GM19452 (cell line): Measurements from ENCODE around the gene PRKG1.

Experiments
- ATAC-seq: cut with Tn5 transposase; IDR thresholded peaks from one replicate; pipeline ENCODE4 v1.9.1; 2021; ENCODE audit not compliant: unreplicated experiment

PRKG1 gene

GRCh38 chr10:51950996-51951555 is 876.8 kb downstream of the PRKG1 start:
- no peak for ATAC-seq

- ATAC-seq = no peak
Observed at GRCh38 chr10:51951601-51952000, 877.3 kb downstream of the PRKG1 start.

- no peak for ATAC-seq
Observed at GRCh38 chr10:51952056-51952455, 877.8 kb downstream of the PRKG1 start.

- no peak for ATAC-seq
Observed at GRCh38 chr10:51955696-51956095, 881.4 kb downstream of the PRKG1 start.

- ATAC-seq = no peak
Observed at GRCh38 chr10:51956822-51957221, 882.5 kb downstream of the PRKG1 start.

- peak; percentile 53 for ATAC-seq
Observed at GRCh38 chr10:51960494-51960895, 886.2 kb downstream of the PRKG1 start.

- no peak for ATAC-seq
Observed at GRCh38 chr10:51961401-51961800, 887.1 kb downstream of the PRKG1 start.

GRCh38 chr10:51964630-51965029 is 890.3 kb downstream of the PRKG1 start:
- no peak for ATAC-seq

GRCh38 chr10:51965451-51965850 is 891.2 kb downstream of the PRKG1 start:
- no peak for ATAC-seq

- no peak for ATAC-seq
Observed at GRCh38 chr10:51972733-51973346, 898.6 kb downstream of the PRKG1 start.

GRCh38 chr10:51980752-51981151 is 906.5 kb downstream of the PRKG1 start:
- no peak for ATAC-seq

- ATAC-seq = no peak
Observed at GRCh38 chr10:51981731-51982130, 907.4 kb downstream of the PRKG1 start.

GRCh38 chr10:51983481-51983880 is 909.2 kb downstream of the PRKG1 start:
- no peak for ATAC-seq

GRCh38 chr10:51985336-51985735 is 911.0 kb downstream of the PRKG1 start:
- no peak for ATAC-seq

GRCh38 chr10:51986516-51986915 is 912.2 kb downstream of the PRKG1 start:
- no peak for ATAC-seq

- no peak for ATAC-seq
Observed at GRCh38 chr10:51993475-51993874, 919.2 kb downstream of the PRKG1 start.

GRCh38 chr10:51999096-51999495 is 924.8 kb downstream of the PRKG1 start:
- no peak for ATAC-seq

GRCh38 chr10:52004342-52004949 is 930.2 kb downstream of the PRKG1 start:
- no peak for ATAC-seq

- no peak for ATAC-seq
Observed at GRCh38 chr10:52007091-52007490, 932.8 kb downstream of the PRKG1 start.

- no peak for ATAC-seq
Observed at GRCh38 chr10:52011118-52011517, 936.8 kb downstream of the PRKG1 start.

GRCh38 chr10:52019077-52019555 is 944.8 kb downstream of the PRKG1 start:
- ATAC-seq = no peak

- no peak for ATAC-seq
Observed at GRCh38 chr10:52019656-52020055, 945.4 kb downstream of the PRKG1 start.

GRCh38 chr10:52020173-52020572 is 945.9 kb downstream of the PRKG1 start:
- ATAC-seq = no peak
